Astrocyte (in vitro differentiated cells and primary cell): ENCODE data around the gene XG. TPM values are rescaled to one million over a fixed set of nuclear protein-coding genes. Genes with fewer than 3 reads are reported as not detected.
"Not testable (repeated sequence)": the region's sequence is repeated elsewhere in the genome, so short reads cannot be mapped to it uniquely, and the experiment has no call there.

ENCODE experiments used
- DNase-seq: peaks from one replicate; pipeline ENCODE4 v3.0.0-alpha.2; 2010; ENCODE audit warnings: low read depth
- FAIRE-seq: peaks from 2 replicates; lab custom pipeline; 2011; peaks lifted over from hg19 to GRCh38; lab: Jason Lieb, UNC
- H2AFZ ChIP-seq: 2 replicates; pipeline ENCODE4 v1.6.0; 2012; ENCODE audit warnings: low read depth, low read length, inconsistent platforms
- H3K27ac ChIP-seq: 2 replicates; pipeline ENCODE4 v1.5.1; 2011; ENCODE audit warnings: low read depth, low read length, inconsistent platforms
- H3K27me3 ChIP-seq: 2 replicates; pipeline ENCODE4 v1.6.0; 2011; ENCODE audit warnings: low read length, inconsistent platforms; ENCODE audit not compliant: insufficient read depth
- H3K36me3 ChIP-seq: 2 replicates; pipeline ENCODE4 v1.5.1; 2011; ENCODE audit warnings: low read length, inconsistent platforms; ENCODE audit not compliant: insufficient read depth
- H3K4me1 ChIP-seq: 2 replicates; pipeline ENCODE4 v1.5.1; 2011; ENCODE audit warnings: low read length, inconsistent platforms; ENCODE audit not compliant: insufficient read depth
- H3K4me2 ChIP-seq: 2 replicates; pipeline ENCODE4 v1.6.0; 2012; ENCODE audit warnings: low read length, inconsistent platforms
- H3K4me3 ChIP-seq: 2 replicates; pipeline ENCODE4 v1.5.1; 2011; ENCODE audit warnings: low read depth, mild to moderate bottlenecking, low read length, inconsistent platforms; ENCODE audit not compliant: insufficient read depth
- H3K79me2 ChIP-seq: 2 replicates; pipeline ENCODE4 v1.6.0; 2012; ENCODE audit warnings: mild to moderate bottlenecking, low read length, inconsistent platforms; ENCODE audit not compliant: insufficient read depth
- H3K9ac ChIP-seq: 2 replicates; pipeline ENCODE4 v1.6.0; 2012; ENCODE audit warnings: mild to moderate bottlenecking, low read length, inconsistent platforms
- H3K9me3 ChIP-seq: 2 replicates; pipeline ENCODE4 v1.5.1; 2012; ENCODE audit warnings: low read depth, mild to moderate bottlenecking, low read length, inconsistent platforms; ENCODE audit not compliant: insufficient read depth
- H4K20me1 ChIP-seq: 2 replicates; pipeline ENCODE4 v1.6.0; 2012; ENCODE audit warnings: low read length, inconsistent platforms; ENCODE audit not compliant: insufficient read depth
- H3K27ac Mint-ChIP-seq: one replicate; pipeline ENCODE4 v1.8.0; 2021; ENCODE audit warnings: mild to moderate bottlenecking, mixed read lengths; ENCODE audit not compliant: unreplicated experiment
- H3K27me3 Mint-ChIP-seq: one replicate; pipeline ENCODE4 v1.8.0; 2021; ENCODE audit warnings: low read depth, mixed read lengths; ENCODE audit not compliant: unreplicated experiment
- H3K36me3 Mint-ChIP-seq: one replicate; pipeline ENCODE4 v1.8.0; 2021; ENCODE audit warnings: low read depth, mixed read lengths; ENCODE audit not compliant: unreplicated experiment
- H3K4me1 Mint-ChIP-seq: one replicate; pipeline ENCODE4 v1.8.0; 2021; ENCODE audit warnings: low read depth, mixed read lengths; ENCODE audit not compliant: unreplicated experiment
- H3K4me3 Mint-ChIP-seq: one replicate; pipeline ENCODE4 v1.8.0; 2021; ENCODE audit warnings: mild to moderate bottlenecking, moderate library complexity, mixed read lengths; ENCODE audit not compliant: unreplicated experiment
- H3K9me3 Mint-ChIP-seq: one replicate; pipeline ENCODE4 v1.8.0; 2021; ENCODE audit warnings: mild to moderate bottlenecking, mixed read lengths; ENCODE audit not compliant: unreplicated experiment
- EZH2 ChIP-seq: IDR thresholded peaks from 2 replicates; pipeline ENCODE4 v1.6.1; 2012; ENCODE audit warnings: mild to moderate bottlenecking, low read length, inconsistent platforms; ENCODE audit not compliant: insufficient read depth
- total RNA-seq: library from RNA; stranded (reverse); gene quantifications from 2 replicates; pipeline ENCODE4 v1.2.1, GENCODE V29; 2021
- TF ChIP-seq, protein P1 (sequence below): IDR thresholded peaks from 2 replicates; pipeline ENCODE4 v1.5.1; 2011; ENCODE audit warnings: low read depth, mild to moderate bottlenecking, inconsistent platforms, low read length, moderate library complexity; ENCODE audit not compliant: insufficient read depth

XG gene
- total RNA-seq, 1 donor from 2014 or later, result 0.30 TPM

DNA sequence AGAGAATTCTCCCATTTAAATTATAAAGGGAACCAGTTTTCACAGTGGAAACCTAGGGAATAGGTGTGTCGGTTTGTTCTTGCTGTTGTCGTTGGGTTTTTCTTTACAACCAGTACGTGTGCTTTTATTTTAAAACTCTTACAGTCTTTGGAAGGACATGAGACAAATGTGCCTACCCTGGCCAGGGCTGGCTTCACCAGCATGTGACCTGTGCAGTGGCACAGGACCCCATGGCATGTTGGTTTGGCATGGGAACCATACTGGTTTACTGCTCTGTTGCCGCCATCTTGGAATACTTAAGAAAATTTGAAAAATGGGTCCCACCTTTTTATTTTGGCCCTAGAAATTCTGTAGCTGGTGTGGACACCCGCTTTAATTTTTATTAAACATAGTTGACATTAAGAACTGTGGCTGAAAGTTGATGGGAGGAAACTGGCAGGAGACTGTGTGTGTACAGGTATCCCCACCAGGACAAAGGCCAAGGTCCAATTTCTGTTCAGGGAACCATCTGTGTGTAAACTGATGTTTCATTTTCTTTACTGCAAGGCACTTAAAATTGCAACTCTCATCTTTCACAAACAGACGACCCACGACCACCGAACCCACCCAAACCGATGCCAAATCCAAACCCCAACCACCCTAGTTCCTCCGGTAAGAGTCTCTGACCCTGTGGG is 31.9 kb upstream of the XG start:
- no peak for FAIRE-seq
- peaks cover 16% of the 10 kb centered on the region for H4K20me1 ChIP-seq
- no peak overlapping the region for H3K4me3 ChIP-seq
- no peak for DNase-seq
- Mint-ChIP-seq H3K27me3 (no peaks in the 10 kb centered on the region), H3K9me3 (no peaks in the 10 kb centered on the region), H3K4me1 (peaks cover 4% of the 10 kb centered on the region), H3K36me3 (peaks cover 45% of the 10 kb centered on the region), H3K4me3 (no peak overlapping the region), H3K27ac (no peak overlapping the region)
- H3K9ac ChIP-seq, result no peak overlapping the region
- H2AFZ ChIP-seq, result no peak overlapping the region
- H3K27ac ChIP-seq, result no peak overlapping the region
- no peaks in the 10 kb centered on the region for H3K4me1 ChIP-seq
- peaks cover 60% of the 10 kb centered on the region for H3K36me3 ChIP-seq
- no peak for TF ChIP-seq EZH2
- TF ChIP-seq, protein P1, sequence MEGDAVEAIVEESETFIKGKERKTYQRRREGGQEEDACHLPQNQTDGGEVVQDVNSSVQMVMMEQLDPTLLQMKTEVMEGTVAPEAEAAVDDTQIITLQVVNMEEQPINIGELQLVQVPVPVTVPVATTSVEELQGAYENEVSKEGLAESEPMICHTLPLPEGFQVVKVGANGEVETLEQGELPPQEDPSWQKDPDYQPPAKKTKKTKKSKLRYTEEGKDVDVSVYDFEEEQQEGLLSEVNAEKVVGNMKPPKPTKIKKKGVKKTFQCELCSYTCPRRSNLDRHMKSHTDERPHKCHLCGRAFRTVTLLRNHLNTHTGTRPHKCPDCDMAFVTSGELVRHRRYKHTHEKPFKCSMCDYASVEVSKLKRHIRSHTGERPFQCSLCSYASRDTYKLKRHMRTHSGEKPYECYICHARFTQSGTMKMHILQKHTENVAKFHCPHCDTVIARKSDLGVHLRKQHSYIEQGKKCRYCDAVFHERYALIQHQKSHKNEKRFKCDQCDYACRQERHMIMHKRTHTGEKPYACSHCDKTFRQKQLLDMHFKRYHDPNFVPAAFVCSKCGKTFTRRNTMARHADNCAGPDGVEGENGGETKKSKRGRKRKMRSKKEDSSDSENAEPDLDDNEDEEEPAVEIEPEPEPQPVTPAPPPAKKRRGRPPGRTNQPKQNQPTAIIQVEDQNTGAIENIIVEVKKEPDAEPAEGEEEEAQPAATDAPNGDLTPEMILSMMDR, result no peak
- peaks cover 26% of the 10 kb centered on the region for H3K79me2 ChIP-seq
- no peaks in the 10 kb centered on the region for H3K27me3 ChIP-seq
- no peaks in the 10 kb centered on the region for H3K9me3 ChIP-seq
- no peak overlapping the region for H3K4me2 ChIP-seq

- no peak overlapping the region for H3K4me3 ChIP-seq
- Mint-ChIP-seq H3K4me3 (no peak overlapping the region), H3K4me1 (peaks cover 6% of the 10 kb centered on the region), H3K36me3 (peaks cover 38% of the 10 kb centered on the region), H3K27ac (no peak overlapping the region), H3K9me3 (no peaks in the 10 kb centered on the region), H3K27me3 (no peaks in the 10 kb centered on the region)
- H2AFZ ChIP-seq, result no peak overlapping the region
- H3K9ac ChIP-seq, result no peak overlapping the region
- peaks cover 2% of the 10 kb centered on the region for H4K20me1 ChIP-seq
- no peak for DNase-seq
- no peaks in the 10 kb centered on the region for H3K27me3 ChIP-seq
- TF ChIP-seq, protein P1, result no peak
- TF ChIP-seq EZH2, result no peak
- no peak overlapping the region for H3K4me2 ChIP-seq
- H3K9me3 ChIP-seq, result no peaks in the 10 kb centered on the region
- peaks cover 54% of the 10 kb centered on the region for H3K36me3 ChIP-seq
- FAIRE-seq, result no peak
- H3K4me1 ChIP-seq, result no peaks in the 10 kb centered on the region
- no peak overlapping the region for H3K27ac ChIP-seq
- peaks cover 12% of the 10 kb centered on the region for H3K79me2 ChIP-seq
Measured at GRCh38 chrX:2723286-2723879, 28.5 kb upstream of the XG start.

- Histone ChIP-seq H3K36me3 (peaks cover 40% of the 10 kb centered on the region), H4K20me1 (peaks cover 11% of the 10 kb centered on the region)
- not testable (repeated sequence) for H3K9me3 Mint-ChIP-seq, H3K4me3 Mint-ChIP-seq, H3K4me2 ChIP-seq, H3K79me2 ChIP-seq, H3K4me1 Mint-ChIP-seq, H3K27ac Mint-ChIP-seq, H3K4me1 ChIP-seq, H3K27me3 Mint-ChIP-seq, H3K9ac ChIP-seq, H3K27me3 ChIP-seq, FAIRE-seq, H3K27ac ChIP-seq, H3K4me3 ChIP-seq, H3K9me3 ChIP-seq, H2AFZ ChIP-seq
- H3K36me3 Mint-ChIP-seq, result peaks cover 31% of the 10 kb centered on the region
- peak; percentile 86 for DNase-seq
Measured at GRCh38 chrX:2727264-2727663, 24.6 kb upstream of the XG start.
